GM12872 (cell line): ENCODE measurements around the gene MAL.

Source experiments
- TF ChIP-seq, protein P1 (sequence below): IDR thresholded peaks from 3 replicates; pipeline ENCODE4 v1.5.1; 2011; ENCODE audit warnings: low read depth, mild to moderate bottlenecking, low read length, moderate library complexity; ENCODE audit not compliant: insufficient read depth

Gene MAL

DNA sequence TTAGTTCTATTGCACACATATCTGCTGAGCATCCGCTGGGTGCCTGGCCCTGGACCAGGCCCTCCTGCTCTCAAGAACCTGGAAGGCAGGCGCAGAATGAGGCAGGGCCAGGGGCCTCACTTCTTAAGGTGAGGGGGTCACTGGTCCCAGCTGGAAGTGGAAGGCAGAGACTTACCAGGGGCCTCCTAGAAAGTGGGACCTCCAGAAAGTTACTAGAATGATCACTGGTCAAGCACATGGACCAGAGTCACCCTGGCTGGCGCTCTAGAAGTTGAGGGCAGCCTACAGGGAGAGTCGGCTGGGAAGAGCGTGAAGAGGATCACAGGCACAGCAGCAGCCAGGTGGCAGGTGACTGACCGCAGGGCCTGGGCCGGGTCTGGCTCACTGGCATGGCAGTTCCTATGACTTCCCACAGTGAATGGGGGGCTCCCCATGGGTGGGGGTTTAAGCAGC, 26.1 kb upstream of the MAL start:
- TF ChIP-seq, protein P1, sequence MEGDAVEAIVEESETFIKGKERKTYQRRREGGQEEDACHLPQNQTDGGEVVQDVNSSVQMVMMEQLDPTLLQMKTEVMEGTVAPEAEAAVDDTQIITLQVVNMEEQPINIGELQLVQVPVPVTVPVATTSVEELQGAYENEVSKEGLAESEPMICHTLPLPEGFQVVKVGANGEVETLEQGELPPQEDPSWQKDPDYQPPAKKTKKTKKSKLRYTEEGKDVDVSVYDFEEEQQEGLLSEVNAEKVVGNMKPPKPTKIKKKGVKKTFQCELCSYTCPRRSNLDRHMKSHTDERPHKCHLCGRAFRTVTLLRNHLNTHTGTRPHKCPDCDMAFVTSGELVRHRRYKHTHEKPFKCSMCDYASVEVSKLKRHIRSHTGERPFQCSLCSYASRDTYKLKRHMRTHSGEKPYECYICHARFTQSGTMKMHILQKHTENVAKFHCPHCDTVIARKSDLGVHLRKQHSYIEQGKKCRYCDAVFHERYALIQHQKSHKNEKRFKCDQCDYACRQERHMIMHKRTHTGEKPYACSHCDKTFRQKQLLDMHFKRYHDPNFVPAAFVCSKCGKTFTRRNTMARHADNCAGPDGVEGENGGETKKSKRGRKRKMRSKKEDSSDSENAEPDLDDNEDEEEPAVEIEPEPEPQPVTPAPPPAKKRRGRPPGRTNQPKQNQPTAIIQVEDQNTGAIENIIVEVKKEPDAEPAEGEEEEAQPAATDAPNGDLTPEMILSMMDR = no peak

- TF ChIP-seq, protein P1 = no peak
These were observed 24.4 kb upstream of the MAL start for GRCh38 chr2:95001051-95001562.

GRCh38 chr2:95001701-95002100, 23.8 kb upstream of the MAL start:
- TF ChIP-seq, protein P1 = no peak

DNA sequence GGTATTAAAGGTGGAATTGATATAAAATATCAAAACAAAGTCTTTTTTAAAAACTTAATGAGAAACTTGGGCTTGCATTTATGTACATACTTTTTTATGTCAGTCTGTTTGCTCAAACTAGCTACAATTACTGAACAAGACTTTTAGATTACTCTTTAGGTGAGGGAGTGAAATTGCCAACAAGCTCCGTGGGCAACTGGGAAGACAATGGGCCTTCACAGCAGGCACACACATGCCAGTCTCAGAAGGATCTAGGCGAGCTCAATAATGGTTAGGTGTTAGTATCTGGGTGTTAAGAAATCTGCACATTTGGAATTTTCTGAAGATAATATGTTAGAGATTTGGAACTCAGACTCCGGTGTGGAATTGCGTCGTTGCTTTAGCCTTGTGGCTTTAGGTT, 23.0 kb upstream of the MAL start:
- TF ChIP-seq, protein P1 = no peak

DNA sequence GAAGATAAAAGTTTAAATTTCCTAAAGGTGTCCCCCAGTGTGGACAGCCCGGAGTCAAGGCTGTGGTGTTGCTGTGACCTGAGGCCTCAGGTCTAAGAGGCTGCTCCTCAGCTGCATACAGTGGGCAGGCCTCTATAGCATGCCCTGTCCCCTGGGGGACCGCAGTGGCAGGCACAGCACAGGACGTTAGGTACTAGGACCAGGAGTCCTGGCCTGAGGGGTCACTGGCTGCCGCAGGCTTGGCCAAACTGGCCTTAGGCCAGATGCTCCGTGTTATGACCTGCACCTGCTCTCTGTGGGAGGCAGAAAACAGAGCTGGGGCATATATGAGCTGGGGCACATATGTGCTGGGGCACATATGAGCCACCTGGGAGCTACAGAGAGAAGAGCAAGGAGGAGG, 21.2 kb upstream of the MAL start:
- TF ChIP-seq, protein P1 = no peak

- TF ChIP-seq, protein P1 = no peak
These were observed 20.8 kb upstream of the MAL start for GRCh38 chr2:95004711-95005110.

DNA sequence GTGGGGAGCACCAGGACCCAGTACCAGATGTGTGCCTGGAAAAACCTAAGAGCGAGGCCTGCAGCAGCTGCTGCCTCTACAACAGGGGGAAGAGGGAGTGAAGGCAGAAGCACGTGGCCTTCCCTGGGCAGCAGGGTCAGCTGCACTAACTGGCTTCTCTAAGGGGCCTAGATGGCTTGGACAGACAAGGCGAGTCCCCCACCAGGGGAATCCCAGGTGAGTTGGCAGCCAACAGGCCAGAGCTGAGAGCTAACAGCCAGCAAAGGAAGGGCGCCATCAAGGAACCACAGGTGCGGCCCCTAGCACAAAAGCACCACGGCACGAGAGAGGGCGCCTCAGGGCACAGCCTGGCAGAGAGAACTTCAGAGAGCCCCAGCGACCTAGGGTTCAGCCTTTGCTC, 19.8 kb upstream of the MAL start:
- TF ChIP-seq, protein P1 = no peak
